DMS53 (cell line): ENCODE data around the gene FGF9.
A peak's percentile ranks its signal among the peaks of the same experiment; 100 is the strongest.

Source experiments
- DNase-seq: peaks from one replicate; lab custom pipeline; 2025; lab: John Stamatoyannopoulos, UW

Gene FGF9

GRCh38 chr13:21674490-21675009, 3.7 kb downstream of the FGF9 start:
- peak; percentile 79 for DNase-seq

- peak; percentile 92 for DNase-seq
These were observed 4.5 kb downstream of the FGF9 start for GRCh38 chr13:21675095-21675991.

GRCh38 chr13:21676611-21677021, 5.7 kb downstream of the FGF9 start:
- peak; percentile 86 for DNase-seq

GRCh38 chr13:21677075-21677623, 6.3 kb downstream of the FGF9 start:
- DNase-seq, result no peak

- DNase-seq, result no peak
These were observed 12.3 kb downstream of the FGF9 start for GRCh38 chr13:21683034-21683733.

- no peak for DNase-seq
These were observed 13.7 kb downstream of the FGF9 start for GRCh38 chr13:21684576-21684975.

GRCh38 chr13:21685485-21686064, 14.7 kb downstream of the FGF9 start:
- DNase-seq, result no peak

- peak; percentile 57 for DNase-seq
These were observed 16.0 kb downstream of the FGF9 start for GRCh38 chr13:21686751-21687391.

- no peak for DNase-seq
These were observed 17.2 kb downstream of the FGF9 start for GRCh38 chr13:21688056-21688455.

- DNase-seq, result no peak
These were observed 18.2 kb downstream of the FGF9 start for GRCh38 chr13:21689097-21689496.

- no peak for DNase-seq
These were observed 20.1 kb downstream of the FGF9 start for GRCh38 chr13:21690955-21691354.

- no peak for DNase-seq
These were observed 20.6 kb downstream of the FGF9 start for GRCh38 chr13:21691500-21691899.

GRCh38 chr13:21691928-21692327, 21.1 kb downstream of the FGF9 start:
- no peak for DNase-seq

GRCh38 chr13:21694831-21695230, 24.0 kb downstream of the FGF9 start:
- DNase-seq, result no peak

GRCh38 chr13:21695546-21695945, 24.7 kb downstream of the FGF9 start:
- no peak for DNase-seq

- DNase-seq, result peak; percentile 14
These were observed 26.1 kb downstream of the FGF9 start for GRCh38 chr13:21696865-21697448.

- peak; percentile 18 for DNase-seq
These were observed 28.2 kb downstream of the FGF9 start for GRCh38 chr13:21698817-21699679.

- DNase-seq, result peak; percentile 27
These were observed 30.6 kb downstream of the FGF9 start for GRCh38 chr13:21701460-21701859.

GRCh38 chr13:21703846-21704245, 33.0 kb downstream of the FGF9 start:
- peak; percentile 97 for DNase-seq

- DNase-seq, result no peak
These were observed 36.7 kb downstream of the FGF9 start for GRCh38 chr13:21707586-21707985.
